Fibroblast of mammary gland (primary cell): ENCODE measurements around the gene PFN3.
A peak's percentile ranks its signal among the peaks of the same experiment; 100 is the strongest.

ENCODE experiments used
- DNase-seq: peaks from one replicate; pipeline ENCODE4 v3.0.0-alpha.2; 2010; ENCODE audit warnings: low read depth
- H3K4me3 ChIP-seq: 2 replicates; pipeline ENCODE4 v1.5.1; 2011; ENCODE audit warnings: low read depth, mild to moderate bottlenecking, low read length, moderate library complexity; ENCODE audit not compliant: control insufficient read depth
- TF ChIP-seq, protein P1 (sequence below): conservative IDR thresholded peaks from 2 replicates; pipeline ENCODE4 v1.5.1; 2011; ENCODE audit warnings: low read depth, low read length, inconsistent platforms; ENCODE audit not compliant: control insufficient read depth, insufficient read depth

The PFN3 gene

DNA sequence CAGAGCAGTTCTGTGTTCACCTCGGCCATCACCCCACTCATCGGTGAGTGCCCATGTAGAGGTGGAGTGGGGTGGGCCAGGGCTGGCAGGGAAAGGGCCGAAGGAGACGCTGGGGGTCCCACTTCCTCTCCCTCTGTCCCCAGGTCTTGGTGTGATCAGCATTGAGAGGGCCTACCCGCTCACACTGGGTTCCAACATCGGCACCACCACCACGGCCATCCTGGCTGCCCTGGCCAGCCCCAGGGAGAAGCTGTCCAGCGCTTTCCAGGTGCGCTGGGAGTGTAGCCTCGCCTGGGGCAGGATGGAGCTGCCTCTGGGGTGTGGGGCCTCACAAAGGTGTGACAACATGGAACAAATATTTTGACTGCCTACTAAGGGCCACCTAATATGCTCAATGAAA lies 3.7 kb downstream of the PFN3 start:
- H3K4me3 ChIP-seq: no peak overlapping the region
- no peak for DNase-seq
- TF ChIP-seq, protein P1, sequence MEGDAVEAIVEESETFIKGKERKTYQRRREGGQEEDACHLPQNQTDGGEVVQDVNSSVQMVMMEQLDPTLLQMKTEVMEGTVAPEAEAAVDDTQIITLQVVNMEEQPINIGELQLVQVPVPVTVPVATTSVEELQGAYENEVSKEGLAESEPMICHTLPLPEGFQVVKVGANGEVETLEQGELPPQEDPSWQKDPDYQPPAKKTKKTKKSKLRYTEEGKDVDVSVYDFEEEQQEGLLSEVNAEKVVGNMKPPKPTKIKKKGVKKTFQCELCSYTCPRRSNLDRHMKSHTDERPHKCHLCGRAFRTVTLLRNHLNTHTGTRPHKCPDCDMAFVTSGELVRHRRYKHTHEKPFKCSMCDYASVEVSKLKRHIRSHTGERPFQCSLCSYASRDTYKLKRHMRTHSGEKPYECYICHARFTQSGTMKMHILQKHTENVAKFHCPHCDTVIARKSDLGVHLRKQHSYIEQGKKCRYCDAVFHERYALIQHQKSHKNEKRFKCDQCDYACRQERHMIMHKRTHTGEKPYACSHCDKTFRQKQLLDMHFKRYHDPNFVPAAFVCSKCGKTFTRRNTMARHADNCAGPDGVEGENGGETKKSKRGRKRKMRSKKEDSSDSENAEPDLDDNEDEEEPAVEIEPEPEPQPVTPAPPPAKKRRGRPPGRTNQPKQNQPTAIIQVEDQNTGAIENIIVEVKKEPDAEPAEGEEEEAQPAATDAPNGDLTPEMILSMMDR: no peak

DNA sequence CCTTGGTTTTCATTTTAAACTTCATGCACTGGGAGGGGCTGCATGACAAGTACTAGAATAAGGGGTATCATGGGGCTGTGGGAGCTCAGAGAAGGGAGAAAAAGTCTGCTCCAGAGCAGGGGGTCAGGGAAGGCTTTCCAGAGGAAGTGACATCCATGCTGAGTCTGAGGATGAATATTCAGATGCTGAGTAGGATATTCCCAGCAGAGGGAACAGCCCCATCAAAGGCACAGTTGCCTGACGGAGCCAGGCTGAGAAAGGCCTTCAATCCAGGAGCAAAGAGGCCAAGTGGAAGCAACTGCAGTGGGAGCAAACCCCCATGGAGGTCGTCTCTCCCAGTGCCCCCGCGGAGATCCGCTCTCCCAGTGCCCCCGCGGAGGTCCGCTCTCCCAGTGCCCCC lies 4.4 kb downstream of the PFN3 start:
- DNase-seq: no peak
- H3K4me3 ChIP-seq: no peak overlapping the region
- TF ChIP-seq, protein P1: no peak

DNA sequence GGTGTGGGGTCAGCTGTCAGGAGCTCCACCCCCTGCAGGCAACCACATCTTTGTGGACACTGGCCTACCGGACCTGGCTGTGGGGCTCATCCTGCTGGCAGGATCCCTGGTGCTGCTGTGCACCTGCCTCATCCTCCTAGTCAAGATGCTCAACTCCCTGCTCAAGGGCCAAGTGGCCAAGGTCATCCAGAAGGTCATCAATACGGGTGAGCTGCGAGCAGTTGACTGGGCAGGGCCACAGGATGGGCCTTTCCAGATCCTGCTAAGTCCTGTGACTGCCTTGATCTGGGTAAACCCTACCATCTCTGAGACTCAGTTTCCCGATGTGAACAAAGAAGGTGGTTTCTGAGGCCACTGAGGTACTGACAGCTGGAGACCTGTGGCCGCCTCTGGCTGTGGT lies 6.5 kb downstream of the PFN3 start:
- H3K4me3 ChIP-seq: no peak overlapping the region
- DNase-seq: no peak
- TF ChIP-seq, protein P1: no peak

- no peak for DNase-seq
- TF ChIP-seq, protein P1: no peak
- no peak overlapping the region for H3K4me3 ChIP-seq
Observed at GRCh38 chr5:177393206-177393765, 7.2 kb downstream of the PFN3 start.

- no peak overlapping the region for H3K4me3 ChIP-seq
- DNase-seq: no peak
- TF ChIP-seq, protein P1: no peak
Observed at GRCh38 chr5:177392765-177393164, 7.7 kb downstream of the PFN3 start.

- TF ChIP-seq, protein P1: peak; percentile 92
- DNase-seq: peak; percentile 81
- H3K4me3 ChIP-seq: no peak overlapping the region
Observed at GRCh38 chr5:177390363-177391300, 9.8 kb downstream of the PFN3 start.
